ENCODE measurements around the gene FXN.

DNA sequence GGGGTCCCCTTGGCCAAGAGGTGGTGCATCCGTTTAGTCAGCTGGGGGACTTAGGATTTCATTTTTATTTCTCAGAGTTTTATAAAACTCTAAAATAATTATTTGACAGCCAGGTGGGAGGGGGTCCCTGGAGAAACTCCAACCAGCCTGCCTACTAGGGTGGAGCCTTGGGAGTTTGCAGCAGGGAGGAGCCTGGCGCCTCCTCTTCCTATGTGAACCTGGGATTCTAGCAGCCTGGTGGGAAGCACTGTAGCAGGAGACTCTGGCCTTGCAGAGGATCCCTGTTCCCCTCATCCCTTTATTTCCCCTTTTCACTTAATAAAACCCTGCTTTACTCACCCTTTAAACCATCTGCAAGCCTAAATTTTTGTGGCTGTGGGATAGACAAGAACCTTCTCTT is 50.8 kb downstream of the FXN start:
- TF ChIP-seq POLR2A (IDR thresholded peaks at IDR 0.05; ENCODE audit: low read length) (no peak), GATA1 (IDR thresholded peaks at IDR 0.05; ENCODE audit: low read depth, low read length) (no peak)
